ENCODE results near the gene NLRP1.

DNA sequence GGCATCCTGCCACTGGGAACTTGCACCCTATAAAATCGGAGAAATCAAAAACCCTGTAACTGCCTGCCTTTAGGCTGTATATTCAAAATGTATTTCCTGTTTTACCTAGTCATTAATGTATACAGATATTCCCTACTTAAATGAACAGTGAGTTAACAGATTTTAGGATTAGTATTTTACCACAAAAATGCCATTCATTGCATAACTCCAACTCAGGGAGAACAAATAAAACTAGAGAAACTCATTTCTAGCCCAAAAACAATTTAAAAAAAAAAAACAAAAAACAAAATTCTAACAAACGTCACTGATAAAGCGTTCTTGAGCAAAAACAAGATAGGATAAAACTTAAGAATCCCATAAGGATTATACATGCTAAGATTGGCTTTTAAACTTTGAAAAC is 111.8 kb downstream of the NLRP1 start:
- no peak for TF ChIP-seq EP300 (IDR thresholded peaks at IDR 0.05)
- TF ChIP-seq, protein P1, sequence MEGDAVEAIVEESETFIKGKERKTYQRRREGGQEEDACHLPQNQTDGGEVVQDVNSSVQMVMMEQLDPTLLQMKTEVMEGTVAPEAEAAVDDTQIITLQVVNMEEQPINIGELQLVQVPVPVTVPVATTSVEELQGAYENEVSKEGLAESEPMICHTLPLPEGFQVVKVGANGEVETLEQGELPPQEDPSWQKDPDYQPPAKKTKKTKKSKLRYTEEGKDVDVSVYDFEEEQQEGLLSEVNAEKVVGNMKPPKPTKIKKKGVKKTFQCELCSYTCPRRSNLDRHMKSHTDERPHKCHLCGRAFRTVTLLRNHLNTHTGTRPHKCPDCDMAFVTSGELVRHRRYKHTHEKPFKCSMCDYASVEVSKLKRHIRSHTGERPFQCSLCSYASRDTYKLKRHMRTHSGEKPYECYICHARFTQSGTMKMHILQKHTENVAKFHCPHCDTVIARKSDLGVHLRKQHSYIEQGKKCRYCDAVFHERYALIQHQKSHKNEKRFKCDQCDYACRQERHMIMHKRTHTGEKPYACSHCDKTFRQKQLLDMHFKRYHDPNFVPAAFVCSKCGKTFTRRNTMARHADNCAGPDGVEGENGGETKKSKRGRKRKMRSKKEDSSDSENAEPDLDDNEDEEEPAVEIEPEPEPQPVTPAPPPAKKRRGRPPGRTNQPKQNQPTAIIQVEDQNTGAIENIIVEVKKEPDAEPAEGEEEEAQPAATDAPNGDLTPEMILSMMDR (IDR thresholded peaks at IDR 0.05): no peak
- TF ChIP-seq POLR2AphosphoS5 (IDR thresholded peaks at IDR 0.05): no peak
